GM21423 (cell line): ENCODE data around the gene SERP2.
"Not testable (repeated sequence)": the region's sequence is repeated elsewhere in the genome, so short reads cannot be mapped to it uniquely, and the experiment has no call there.

Experiments used
- ATAC-seq: cut with Tn5 transposase; IDR thresholded peaks from one replicate; pipeline ENCODE4 v1.9.1; 2021; ENCODE audit warnings: mild to moderate bottlenecking, moderate library complexity; ENCODE audit not compliant: unreplicated experiment

SERP2 gene

DNA sequence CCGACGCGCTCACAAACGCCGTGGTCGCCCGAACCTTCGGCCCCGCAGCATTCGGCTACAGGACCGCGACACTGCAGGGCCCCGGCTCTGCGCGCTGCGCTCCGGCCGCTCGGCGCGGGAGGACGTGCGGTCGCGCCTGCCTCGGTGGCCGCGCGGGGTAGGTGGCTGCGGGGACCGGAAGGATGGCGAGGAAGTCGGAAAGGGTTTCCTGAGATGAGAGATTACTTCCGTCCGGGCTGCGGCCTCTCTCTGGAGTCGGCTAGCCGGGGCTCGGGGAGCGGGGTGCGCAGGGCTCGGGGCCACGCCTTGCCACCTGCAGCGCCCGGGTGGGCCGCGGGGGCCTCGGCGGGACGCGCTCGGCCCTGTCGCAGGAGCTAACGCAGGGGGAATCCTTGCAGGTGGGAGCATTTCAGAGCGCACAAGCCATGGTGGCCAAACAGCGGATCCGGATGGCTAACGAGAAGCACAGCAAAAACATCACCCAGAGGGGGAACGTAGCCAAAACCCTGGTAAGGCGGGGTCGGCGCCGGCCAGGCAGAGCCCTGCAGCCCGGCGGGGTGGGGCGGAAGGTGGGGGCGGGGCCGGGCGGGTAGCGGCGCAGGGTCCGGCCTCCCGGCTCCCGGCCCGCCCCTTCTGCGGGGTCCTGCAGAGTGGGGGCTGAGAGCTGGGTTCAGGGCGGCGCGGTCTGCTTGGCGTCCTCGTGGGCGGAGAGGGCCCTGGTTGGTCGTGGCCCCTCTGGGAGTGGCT lies at the start of gene SERP2:
Gene SERP2, plus strand, starts transcription at position 224 of the 747 bp plus-strand sequence. Its CDS starts 202 bp downstream, at position 426.
- no peak for ATAC-seq

DNA sequence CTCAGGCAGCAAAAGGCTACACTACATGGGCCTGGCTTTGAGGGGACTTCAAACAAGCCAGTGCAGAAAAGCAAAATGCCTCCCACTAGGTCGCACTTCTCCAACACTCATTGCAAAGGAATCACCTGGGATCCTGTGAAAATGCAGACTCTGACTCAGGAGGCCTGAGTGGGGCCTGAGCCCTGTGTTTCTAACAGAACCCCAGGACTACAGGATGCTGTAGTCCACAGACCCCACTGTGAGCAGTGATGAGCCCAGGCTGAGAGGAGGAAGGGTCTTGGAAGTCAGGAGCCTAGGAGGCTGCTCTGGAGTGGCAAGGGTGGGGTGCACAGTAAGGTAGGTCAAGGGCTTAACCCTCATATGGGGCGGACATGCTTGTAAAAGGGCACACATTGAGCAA lies 46.7 kb upstream of the SERP2 start:
- ATAC-seq: no peak

DNA sequence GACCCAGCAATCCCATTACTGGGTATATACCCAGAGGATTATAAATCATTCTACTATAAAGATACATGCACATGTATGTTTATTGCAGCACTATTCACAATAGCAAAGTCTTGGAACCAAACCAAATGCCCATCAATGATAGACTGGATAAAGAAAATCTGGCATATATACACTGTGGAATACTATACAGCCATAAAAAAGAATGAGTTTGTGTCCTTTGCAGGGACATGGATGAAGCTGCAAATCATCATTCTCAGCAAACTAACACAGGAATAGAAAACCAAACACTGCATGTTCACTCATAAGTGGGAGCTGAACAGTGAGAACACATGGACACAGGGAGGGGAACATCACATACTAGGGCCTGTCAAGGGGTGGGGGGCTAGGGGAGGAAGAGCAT lies 44.6 kb upstream of the SERP2 start:
- ATAC-seq: not testable (repeated sequence)

DNA sequence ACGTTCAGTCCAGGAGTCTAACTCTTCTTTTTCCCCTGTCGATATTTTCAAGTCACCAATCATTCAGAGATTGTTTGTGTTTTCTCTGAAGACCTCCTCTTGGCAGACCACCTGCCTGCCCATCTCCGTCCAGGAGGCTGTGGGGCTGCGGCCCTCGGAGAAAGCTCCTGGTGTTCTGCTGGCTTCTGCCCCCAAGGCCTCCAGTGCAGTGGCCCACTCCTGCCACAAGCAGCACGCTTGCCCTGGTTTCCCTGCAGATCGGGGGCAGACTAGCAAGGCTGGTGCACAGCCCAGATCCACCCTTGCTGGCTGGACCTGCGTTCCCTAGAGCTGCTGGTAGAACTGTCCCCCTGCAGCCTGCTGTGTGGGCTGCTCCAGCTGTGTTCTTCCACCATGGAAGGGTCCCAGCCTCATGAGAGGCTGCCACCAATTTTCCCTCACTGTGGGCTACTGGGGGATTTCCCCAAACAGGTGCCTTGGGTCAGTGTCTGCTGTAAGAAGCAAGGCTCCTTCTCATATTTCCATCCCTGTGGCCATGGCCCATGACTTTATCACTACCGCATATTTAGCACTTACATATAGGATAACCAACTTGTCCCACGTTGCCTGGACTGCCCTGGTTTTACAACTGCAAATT lies 43.6 kb upstream of the SERP2 start:
- no peak for ATAC-seq

DNA sequence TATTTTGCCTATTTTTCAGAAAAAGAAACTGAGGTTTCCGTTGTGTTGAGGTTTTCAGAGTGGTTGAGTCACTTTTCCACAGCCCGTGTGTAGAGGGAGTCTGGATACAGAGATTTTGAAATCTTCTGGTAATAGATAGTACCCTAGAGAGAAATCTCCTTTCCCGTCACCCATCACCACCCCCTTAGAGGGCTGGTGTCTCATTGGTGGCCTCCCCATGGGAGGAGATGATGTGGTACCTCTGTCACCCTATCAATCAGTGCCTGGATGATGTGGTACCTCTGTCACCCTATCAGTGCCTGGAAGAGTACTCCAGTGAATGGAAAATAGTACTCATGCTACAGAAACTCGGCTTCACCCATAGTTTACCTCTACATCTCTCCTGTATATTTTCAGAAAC lies 42.2 kb upstream of the SERP2 start:
- ATAC-seq: no peak

DNA sequence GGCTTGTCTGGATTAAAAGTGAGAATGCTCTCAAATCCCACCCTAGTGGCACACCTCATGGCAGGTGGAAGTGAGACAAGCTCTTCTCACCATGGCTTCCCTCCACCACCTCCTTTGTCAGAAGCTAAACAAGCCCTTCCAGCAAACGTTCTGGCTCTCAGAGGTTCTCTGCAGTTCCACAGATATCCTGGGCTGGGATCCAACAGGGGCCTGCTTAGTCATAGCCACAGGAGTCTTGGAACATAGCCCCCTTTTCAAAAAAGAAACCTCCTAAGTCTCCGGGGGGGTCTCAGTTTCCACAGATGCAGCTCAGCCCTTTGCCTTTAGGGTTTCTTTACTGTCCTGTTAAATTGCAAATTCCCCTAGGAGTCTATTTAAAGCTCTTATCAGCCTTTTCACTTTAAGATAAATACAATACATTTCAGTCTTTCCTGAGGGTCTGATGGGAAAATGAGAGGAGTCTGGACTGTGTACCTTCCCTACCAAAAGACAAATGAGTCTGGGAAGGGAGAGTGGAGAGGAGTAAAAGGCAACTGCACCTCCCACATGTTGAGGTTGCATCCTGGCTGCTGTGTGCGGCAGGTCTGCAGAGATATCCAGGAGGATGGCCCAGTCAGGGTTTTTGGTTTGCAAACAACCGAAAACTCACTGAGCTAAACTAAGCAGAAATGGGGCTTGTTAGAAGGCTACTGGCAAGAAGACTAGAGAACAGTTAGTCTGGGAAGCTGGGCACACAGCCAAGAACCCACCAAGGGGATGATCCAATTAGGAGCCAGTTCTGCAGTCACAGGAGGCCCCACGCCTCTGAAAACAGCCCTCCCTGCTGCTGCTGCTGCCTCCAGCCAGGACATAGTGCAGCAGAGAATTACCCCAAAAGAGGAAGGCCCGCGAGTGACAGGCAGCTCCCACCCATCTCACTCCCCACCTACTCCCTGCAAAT lies 41.4 kb upstream of the SERP2 start:
- ATAC-seq: no peak

DNA sequence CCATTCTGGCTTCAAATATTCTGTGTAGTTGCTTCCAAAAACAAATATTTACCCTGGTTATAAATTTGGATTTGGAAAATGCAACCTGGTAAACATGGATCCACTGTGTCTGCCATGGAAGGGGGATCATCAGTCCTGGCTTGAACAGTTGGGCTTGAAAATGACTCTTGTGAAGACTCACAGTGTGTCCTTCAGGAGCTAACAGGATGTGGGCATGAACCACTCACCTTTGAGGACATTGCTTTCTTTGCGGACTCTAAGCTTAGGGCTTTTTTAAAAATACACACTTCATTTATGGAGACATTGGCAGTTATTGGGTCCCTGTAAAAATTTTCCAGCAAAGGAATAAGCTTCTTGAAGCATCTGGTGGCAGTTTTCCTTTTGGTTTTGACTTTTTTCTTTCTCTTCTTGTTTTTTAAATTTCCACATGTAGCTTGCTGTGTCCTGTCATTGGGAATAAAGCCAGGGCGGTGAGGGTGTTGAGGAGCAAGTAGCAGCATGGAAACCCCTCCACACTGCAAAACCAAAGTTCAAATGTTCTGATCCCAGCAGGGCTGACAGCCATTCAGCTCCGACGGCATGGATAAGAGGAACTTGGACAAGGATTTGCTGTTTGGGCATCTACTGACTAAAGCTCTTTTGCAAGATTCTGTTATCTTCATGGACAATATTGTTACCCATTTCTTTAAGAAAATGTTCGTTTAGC lies 39.5 kb upstream of the SERP2 start:
- ATAC-seq: no peak

DNA sequence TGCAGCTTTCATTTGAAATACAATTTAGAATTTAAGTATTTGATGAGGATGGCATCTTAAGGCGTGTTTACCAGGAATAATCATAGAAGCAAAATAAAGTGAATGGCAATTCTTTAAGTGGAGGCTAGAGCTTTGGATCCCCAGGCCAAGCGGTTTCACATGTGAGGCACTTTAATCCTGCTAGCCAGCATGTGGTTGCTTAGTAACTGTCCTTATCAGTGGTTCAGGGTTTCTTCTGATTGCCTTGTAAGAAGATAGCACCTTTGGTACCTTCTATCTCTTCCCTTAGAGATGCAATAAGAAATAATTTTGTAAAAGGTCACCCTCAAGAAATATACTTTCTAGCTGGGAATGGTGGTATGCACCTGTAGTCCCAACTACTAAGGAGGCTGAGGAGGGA lies 38.9 kb upstream of the SERP2 start:
- no peak for ATAC-seq

DNA sequence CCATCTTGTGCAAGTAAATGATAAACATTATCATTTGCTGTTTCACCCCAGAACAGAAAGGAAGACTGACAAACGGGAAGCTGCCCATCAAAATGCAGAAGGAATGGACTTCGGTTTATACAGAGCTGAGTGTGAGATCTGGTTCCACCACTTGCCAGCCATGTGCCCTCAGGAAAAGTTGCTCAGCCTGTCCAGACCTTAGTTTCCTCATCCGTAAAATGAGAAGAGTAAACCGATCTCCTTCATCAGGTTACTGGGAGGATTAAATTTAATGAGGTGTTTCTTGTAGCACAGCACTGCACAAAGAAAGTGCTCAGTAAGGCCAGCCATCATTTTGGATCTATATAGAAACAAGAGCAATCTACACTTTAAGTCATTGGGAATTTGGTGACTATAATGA lies 36.7 kb upstream of the SERP2 start:
- no peak for ATAC-seq

DNA sequence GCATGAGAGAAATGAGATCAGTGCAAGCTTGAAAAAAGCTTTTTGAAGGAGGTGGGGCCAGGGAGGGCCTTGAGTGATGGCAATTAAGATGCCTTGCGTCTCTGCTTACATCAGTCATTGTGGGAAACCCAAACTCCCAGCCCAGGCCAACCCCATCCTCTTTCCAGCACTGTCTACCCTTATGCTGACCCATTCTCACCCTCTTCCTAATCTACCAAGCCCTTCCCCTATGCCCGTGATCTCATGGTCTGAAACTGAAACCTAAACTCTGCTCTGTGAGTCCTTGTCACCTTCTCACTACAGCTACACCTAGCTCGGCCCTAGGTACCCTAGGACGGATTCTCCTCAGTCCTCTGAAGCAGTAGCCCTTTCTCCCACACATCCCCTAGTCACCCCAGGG lies 36.0 kb upstream of the SERP2 start:
- no peak for ATAC-seq

DNA sequence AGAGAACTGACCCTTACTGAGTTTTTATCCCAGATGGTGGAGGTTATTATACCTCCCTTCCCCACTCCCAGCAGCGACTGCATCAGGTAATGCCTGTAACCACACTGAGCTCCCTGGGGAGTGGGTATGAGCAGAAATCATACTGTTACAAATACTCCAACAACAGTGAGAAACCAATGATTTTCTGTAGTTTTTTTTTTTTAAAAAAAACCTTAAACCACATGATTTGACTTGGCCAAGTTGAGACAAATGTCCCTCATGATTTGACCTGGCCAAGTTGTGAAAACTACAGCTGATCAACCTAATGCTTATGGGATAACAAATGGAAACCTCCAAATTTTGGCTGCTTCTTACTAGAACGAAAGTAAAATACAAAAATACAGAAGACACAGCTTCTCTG lies 33.1 kb upstream of the SERP2 start:
- ATAC-seq: no peak

DNA sequence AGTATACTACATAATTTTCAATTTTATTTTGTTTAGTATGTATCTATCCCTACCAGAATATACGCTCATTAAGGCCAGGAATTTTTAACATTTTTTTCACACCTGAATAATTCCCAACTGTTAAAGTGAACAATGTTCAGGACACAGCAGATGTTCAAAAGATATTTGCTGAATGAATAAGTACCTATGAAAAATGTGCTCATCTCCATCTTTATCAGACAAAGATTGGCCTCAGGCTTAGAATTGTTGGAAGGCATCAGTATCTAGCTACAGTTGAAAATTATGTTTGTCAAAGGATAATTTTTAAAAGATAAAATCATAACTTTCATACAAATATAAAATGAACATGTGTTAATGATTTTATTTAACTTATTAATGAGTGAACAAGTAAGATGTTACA lies 30.9 kb upstream of the SERP2 start:
- ATAC-seq: no peak

DNA sequence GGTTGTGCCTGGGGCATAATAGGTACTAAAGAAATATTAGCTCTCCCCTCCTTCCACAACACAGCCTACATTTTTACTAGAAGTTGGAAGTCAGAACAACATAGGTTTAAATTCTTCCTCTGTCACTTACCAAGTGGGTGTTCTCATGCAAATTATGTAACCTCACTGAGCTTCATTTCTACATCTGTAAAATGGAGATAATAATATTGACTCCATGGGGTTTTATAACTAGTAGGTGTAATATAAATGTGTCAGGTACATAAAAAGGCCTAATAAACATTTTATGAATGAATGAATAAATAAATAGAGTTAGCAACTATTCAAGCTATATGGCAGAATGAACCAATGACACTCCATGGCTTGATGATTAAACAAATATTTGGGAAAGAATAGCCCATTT lies 27.1 kb upstream of the SERP2 start:
- no peak for ATAC-seq

DNA sequence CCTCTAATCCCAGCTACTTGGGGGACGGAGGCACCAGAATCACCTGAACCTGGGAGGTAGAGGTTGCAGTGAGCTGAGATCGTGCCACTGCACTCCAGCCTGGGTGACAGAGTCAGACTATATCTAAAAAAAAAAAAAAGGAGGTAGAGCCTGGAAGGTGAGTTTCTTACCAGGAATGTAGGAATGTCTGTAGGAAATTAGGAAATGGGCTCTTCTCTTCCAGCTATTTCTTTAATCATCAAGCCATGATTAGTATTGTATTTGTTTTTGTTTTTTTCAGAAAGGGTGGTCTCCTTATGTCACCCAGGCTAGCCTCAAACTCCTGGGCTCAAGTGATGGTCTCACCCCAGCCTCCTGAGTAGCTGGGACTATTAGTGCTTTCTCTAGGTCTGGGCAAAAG lies 26.3 kb upstream of the SERP2 start:
- ATAC-seq: no peak

DNA sequence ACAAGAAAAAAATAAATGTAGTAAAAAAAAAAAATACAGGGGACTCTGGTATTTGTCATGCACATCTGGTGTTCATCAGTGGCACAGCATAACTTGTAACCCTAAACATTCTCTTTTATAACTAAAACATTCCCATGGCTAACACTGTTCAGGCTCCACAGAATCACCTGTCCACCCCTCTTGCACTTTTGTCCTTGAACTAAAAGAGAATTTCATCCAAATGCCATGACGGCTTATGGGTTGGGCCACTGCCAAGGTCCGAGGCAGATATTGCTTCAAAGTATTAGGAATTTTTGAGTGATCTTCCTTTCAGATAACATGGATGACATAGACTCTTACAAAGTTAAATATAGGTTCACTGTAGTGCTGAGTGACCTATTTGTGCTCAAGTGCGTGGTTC lies 25.7 kb upstream of the SERP2 start:
- no peak for ATAC-seq

DNA sequence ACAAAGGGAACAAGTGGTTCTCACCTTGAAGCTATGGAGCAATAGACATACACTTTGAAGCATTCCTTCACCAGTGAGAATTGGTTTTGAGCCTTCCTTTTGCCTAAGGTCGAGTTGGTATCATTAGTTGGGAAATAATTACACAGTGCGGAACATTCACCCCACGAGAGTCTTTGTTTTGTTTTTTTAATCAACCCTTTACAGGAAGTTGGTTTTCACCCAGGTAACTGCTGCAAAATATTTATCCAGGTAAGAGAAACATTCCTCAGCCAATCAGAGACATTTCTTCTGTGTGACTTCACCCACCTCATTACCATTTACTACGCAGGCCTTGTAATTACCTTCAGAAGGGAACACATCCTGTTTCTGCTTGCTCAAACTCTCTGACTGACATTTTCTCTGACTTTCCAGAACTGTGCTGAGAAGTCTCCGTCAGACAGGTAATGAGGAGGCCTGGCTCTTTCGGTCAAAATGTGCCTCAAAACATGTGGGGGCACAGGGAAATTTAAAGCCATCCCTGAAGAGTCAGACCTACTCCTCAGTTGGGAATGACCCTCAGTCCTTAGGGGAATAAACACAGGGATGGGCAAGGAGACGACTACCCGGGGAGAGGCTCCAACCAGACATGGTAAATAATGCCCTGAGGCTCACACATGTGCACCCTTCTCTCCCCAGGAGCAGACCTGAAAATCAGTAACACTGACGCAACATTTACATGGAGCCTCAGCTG lies 22.7 kb upstream of the SERP2 start:
- ATAC-seq: no peak

DNA sequence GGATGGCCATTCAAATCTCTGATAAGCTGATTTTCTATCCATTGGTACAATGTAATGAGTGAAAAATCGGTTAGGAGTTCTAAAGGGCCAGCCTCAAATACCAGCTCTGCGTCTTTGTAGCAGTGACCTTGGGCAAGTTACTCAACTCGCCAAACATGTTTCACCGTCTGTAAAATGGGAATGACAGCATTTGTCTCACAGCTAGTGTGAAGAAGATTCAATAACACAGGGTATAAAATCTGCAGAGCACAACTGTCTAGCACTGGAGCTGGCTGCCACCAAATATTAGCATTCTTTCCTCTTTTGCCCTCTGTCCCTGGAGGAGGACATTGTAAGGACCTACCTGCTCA lies 22.1 kb upstream of the SERP2 start:
- ATAC-seq: no peak

DNA sequence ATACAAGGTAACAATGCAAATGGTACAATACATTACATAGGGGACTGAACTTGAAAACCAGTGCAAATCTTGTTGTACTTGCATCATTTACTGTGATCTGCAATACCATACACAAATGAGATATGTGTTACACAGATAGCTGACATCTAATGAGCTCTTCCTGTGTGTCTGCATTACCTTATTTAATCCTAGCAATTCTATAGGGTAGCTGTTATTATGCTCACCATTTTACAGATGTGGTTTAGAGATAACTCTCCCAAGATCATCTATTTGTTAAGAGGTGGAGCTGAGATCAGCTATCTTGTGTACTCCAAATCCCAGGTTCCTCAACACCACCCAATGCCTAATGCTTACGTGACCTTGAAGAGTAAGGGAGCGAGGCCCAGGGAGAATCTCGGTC lies 21.4 kb upstream of the SERP2 start:
- no peak for ATAC-seq

DNA sequence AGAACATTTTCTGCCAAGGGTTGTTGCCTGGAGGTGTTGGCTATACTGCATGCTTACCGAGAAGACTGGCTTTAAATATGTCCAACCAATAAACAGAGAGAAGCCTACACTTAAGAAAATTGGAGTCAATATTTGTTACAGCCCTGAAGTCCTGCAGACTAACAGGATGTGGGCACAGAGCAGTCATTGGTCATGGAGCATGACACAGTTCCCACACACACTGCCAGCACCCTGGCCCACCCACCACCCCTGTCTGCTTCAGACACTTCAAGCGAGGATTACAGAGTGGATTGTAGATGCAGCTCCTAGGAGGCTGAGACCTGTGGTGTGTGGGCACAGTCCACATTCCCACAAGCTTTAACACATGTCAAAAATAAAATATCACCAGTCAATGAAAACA lies 21.0 kb upstream of the SERP2 start:
- ATAC-seq: no peak

DNA sequence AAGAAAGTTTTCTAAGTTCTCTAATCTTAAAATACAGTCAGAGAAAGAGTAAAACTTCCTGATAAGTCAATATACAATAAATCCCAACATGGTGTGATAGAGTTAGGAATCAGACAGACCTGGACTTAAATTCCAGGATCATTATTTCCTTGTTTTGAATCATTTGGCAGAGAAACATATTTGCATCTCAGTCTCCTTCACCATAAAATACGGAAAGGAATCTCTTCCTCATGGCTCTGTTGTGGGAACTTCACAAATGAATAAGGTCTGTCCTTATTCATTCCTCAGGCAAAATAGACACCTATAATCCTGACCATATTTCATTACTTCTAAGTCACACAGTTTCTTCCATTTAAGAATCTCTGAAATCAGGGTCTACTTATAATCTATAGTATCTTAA lies 19.3 kb upstream of the SERP2 start:
- ATAC-seq: no peak

DNA sequence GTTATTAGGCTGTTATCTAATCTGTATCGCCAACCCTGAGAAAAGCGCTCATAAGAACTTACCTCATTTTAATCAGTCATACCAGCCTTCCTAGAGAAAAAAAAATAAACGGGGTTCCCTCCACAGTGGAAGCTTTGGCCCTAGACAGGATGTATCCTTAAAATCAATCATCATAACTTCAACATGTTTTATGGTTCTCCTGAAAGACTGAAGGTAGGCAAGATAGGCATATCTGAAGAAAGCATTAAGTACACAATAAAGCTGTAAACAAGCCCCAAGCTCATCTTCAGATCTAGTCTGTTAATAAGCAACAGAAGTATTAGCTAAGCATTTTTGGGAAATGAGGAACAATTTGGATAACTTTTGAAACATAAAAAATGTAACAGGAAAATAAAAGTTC lies 18.7 kb upstream of the SERP2 start:
- no peak for ATAC-seq
